Neural cell (in vitro differentiated cells): Measurements from ENCODE around the gene HIPK1. TPM values are rescaled to one million over a fixed set of nuclear protein-coding genes. Genes with fewer than 3 reads are reported as not detected.

Experiments
- H2AFZ ChIP-seq: fragments of 200-600, 300-800 bp; sonication (generic), shearing (Covaris generic); 2 replicates; pipeline ENCODE4 v1.6.0; 2014; ENCODE audit warnings: low read depth, mild to moderate bottlenecking, antibody characterized with exemption, low read length, moderate library complexity
- H3F3A ChIP-seq: fragments of 200-600 bp; shearing (Covaris generic); 2 replicates; pipeline ENCODE4 v1.6.1; 2016; ENCODE audit warnings: mild to moderate bottlenecking, moderate library complexity, mixed read lengths, antibody characterized with exemption, low read length; ENCODE audit not compliant: insufficient read depth, poor library complexity, severe bottlenecking
- H3K27ac ChIP-seq: fragments of 200-600, 300-800 bp; sonication (generic), shearing (Covaris generic); 2 replicates; pipeline ENCODE4 v1.5.1; 2014; ENCODE audit warnings: mild to moderate bottlenecking, low read length, moderate library complexity
- H3K27me3 ChIP-seq: fragments of 300-800, 200-600 bp; sonication (generic), shearing (Covaris generic); 2 replicates; pipeline ENCODE4 v1.6.0; 2014; ENCODE audit warnings: mild to moderate bottlenecking, low read depth, low read length, moderate library complexity; ENCODE audit not compliant: insufficient read depth
- H3K36me3 ChIP-seq: fragments of 300-800, 200-600 bp; sonication (generic), shearing (Covaris generic); 2 replicates; pipeline ENCODE4 v1.5.1; 2014; ENCODE audit warnings: mild to moderate bottlenecking, antibody characterized with exemption, low read length, moderate library complexity; ENCODE audit not compliant: insufficient read depth
- H3K4me2 ChIP-seq: fragments of 300-800, 200-600 bp; sonication (generic), shearing (Covaris generic); 2 replicates; pipeline ENCODE4 v1.6.0; 2014; ENCODE audit warnings: mild to moderate bottlenecking, low read length
- H3K4me3 ChIP-seq: fragments of 300-800, 200-600 bp; sonication (generic), shearing (Covaris generic); 2 replicates; pipeline ENCODE4 v1.5.1; 2014; ENCODE audit warnings: mild to moderate bottlenecking, low read length, moderate library complexity
- H3K79me2 ChIP-seq: fragments of 200-600 bp; shearing (Covaris generic); replicated peaks from 2 replicates; pipeline ENCODE4 v1.6.0; 2014; ENCODE audit warnings: mild to moderate bottlenecking, low read length, moderate library complexity; ENCODE audit not compliant: insufficient read depth
- H3K9ac ChIP-seq: fragments of 300-800, 200-600 bp; sonication (generic), shearing (Covaris generic); 2 replicates; pipeline ENCODE4 v1.6.1; 2016; ENCODE audit warnings: mild to moderate bottlenecking, low read length, mixed read lengths
- H3K9me2 ChIP-seq: fragments of 200-600 bp; shearing (Covaris generic); 2 replicates; pipeline ENCODE4 v1.6.1; 2016; ENCODE audit warnings: mild to moderate bottlenecking, low read length, mixed read lengths; ENCODE audit not compliant: insufficient read depth
- H3K9me3 ChIP-seq: fragments of 200-600, 300-800 bp; sonication (generic), shearing (Covaris generic); 2 replicates; pipeline ENCODE4 v1.6.1; 2016; ENCODE audit warnings: mild to moderate bottlenecking, mixed run types, low read length, moderate library complexity, mixed read lengths
- H4K20me1 ChIP-seq: fragments of 200-600 bp; shearing (Covaris generic); 2 replicates; pipeline ENCODE4 v1.6.1; 2016; ENCODE audit warnings: mild to moderate bottlenecking, mixed run types; ENCODE audit not compliant: insufficient read depth
- CTCF ChIP-seq: fragments of 450-650 bp; IDR thresholded peaks from 2 replicates; pipeline ENCODE4 v1.5.1; 2014; ENCODE audit warnings: antibody characterized with exemption, mild to moderate bottlenecking, moderate library complexity; ENCODE audit not compliant: poor library complexity, severe bottlenecking
- EP300 ChIP-seq: fragments of 450-650 bp; conservative IDR thresholded peaks from 2 replicates; pipeline ENCODE4 v1.6.1; 2014; ENCODE audit warnings: antibody characterized with exemption, mild to moderate bottlenecking, moderate library complexity; ENCODE audit not compliant: poor library complexity, severe bottlenecking
- EZH2 ChIP-seq: fragments of 200-600, 300-800 bp; shearing (Covaris generic), sonication (generic); IDR thresholded peaks from 2 replicates; pipeline ENCODE4 v1.6.1; 2014; ENCODE audit warnings: antibody characterized with exemption, low read length, borderline replicate concordance, mild to moderate bottlenecking; ENCODE audit not compliant: insufficient read depth, poor library complexity, severe bottlenecking
- MXI1 ChIP-seq: fragments of 450-650 bp; conservative IDR thresholded peaks from 2 replicates; pipeline ENCODE4 v1.6.1; 2014; ENCODE audit warnings: antibody characterized with exemption, mild to moderate bottlenecking; ENCODE audit not compliant: poor library complexity, severe bottlenecking
- POLR2AphosphoS5 ChIP-seq: IDR thresholded peaks from 2 replicates; pipeline ENCODE4 v1.6.1; 2012
- RAD21 ChIP-seq: fragments of 450-650 bp; conservative IDR thresholded peaks from 2 replicates; pipeline ENCODE4 v1.6.1; 2014; ENCODE audit warnings: antibody characterized with exemption, mild to moderate bottlenecking, moderate library complexity
- SMC3 ChIP-seq: fragments of 450-650 bp; conservative IDR thresholded peaks from 2 replicates; pipeline ENCODE4 v1.6.1; 2014; ENCODE audit warnings: antibody characterized with exemption, mild to moderate bottlenecking, moderate library complexity; ENCODE audit not compliant: poor library complexity
- TAF1 ChIP-seq: IDR thresholded peaks from 2 replicates; pipeline ENCODE4 v1.6.1; 2012; ENCODE audit warnings: low read depth
- polyA minus RNA-seq: library from RNA; depleted of rRNA, polyadenylated mRNA; stranded (reverse); fragments of >200 nt; gene quantifications from 2 replicates; pipeline ENCODE4 v1.2.3, GENCODE V29; 2014
- polyA plus RNA-seq: library from polyadenylated mRNA; depleted of rRNA; stranded (reverse); fragments of >200 nt; gene quantifications from 2 replicates; pipeline ENCODE4 v1.2.3, GENCODE V29; 2014
- TF ChIP-seq, protein P1 (sequence below): IDR thresholded peaks from 2 replicates; pipeline ENCODE4 v1.6.1; 2012; ENCODE audit warnings: borderline replicate concordance

HIPK1 gene
- 20.3 and 22.9 TPM in 2 replicates for polyA plus RNA-seq
- 54.3 and 58.0 TPM in 2 replicates for polyA minus RNA-seq

GRCh38 chr1:113928941-113929749 is at the start of gene HIPK1:
HIPK1 (plus strand) TSS chr1:113929324.
- peak within 1 kb of the TSS; percentile 96 for H3K4me3 ChIP-seq
- peak within 1 kb of the TSS; percentile 81 for H3K9ac ChIP-seq
- no peaks in the 10 kb centered on the region for H4K20me1 ChIP-seq
- peak within 1 kb of the TSS; percentile 94 for H3K27ac ChIP-seq
- TF ChIP-seq RAD21 (peak; percentile 52), EZH2 (no peak), MXI1 (peak; percentile 76), POLR2AphosphoS5 (peak; percentile 83), TAF1 (peak; percentile 80), CTCF (peak; percentile 48), EP300 (peak; percentile 74), SMC3 (peak; percentile 37)
- TF ChIP-seq, protein P1, sequence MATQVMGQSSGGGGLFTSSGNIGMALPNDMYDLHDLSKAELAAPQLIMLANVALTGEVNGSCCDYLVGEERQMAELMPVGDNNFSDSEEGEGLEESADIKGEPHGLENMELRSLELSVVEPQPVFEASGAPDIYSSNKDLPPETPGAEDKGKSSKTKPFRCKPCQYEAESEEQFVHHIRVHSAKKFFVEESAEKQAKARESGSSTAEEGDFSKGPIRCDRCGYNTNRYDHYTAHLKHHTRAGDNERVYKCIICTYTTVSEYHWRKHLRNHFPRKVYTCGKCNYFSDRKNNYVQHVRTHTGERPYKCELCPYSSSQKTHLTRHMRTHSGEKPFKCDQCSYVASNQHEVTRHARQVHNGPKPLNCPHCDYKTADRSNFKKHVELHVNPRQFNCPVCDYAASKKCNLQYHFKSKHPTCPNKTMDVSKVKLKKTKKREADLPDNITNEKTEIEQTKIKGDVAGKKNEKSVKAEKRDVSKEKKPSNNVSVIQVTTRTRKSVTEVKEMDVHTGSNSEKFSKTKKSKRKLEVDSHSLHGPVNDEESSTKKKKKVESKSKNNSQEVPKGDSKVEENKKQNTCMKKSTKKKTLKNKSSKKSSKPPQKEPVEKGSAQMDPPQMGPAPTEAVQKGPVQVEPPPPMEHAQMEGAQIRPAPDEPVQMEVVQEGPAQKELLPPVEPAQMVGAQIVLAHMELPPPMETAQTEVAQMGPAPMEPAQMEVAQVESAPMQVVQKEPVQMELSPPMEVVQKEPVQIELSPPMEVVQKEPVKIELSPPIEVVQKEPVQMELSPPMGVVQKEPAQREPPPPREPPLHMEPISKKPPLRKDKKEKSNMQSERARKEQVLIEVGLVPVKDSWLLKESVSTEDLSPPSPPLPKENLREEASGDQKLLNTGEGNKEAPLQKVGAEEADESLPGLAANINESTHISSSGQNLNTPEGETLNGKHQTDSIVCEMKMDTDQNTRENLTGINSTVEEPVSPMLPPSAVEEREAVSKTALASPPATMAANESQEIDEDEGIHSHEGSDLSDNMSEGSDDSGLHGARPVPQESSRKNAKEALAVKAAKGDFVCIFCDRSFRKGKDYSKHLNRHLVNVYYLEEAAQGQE, result peak; percentile 50
- H2AFZ ChIP-seq, result peak within 1 kb of the TSS; percentile 88
- no peaks in the 10 kb centered on the region for H3K9me2 ChIP-seq
- no peaks in the 10 kb centered on the region for H3K27me3 ChIP-seq
- H3K79me2 ChIP-seq, result peaks cover 41% of the 10 kb centered on the region
- H3K36me3 ChIP-seq, result no peaks in the 10 kb centered on the region
- H3K9me3 ChIP-seq, result no peaks in the 10 kb centered on the region
- peak within 1 kb of the TSS; percentile 80 for H3K4me2 ChIP-seq
- H3F3A ChIP-seq, result peaks cover 6% of the 10 kb centered on the region

- no peak overlapping the region for H3K27ac ChIP-seq
- no peaks in the 10 kb centered on the region for H3F3A ChIP-seq
- H3K27me3 ChIP-seq, result no peaks in the 10 kb centered on the region
- no peaks in the 10 kb centered on the region for H3K79me2 ChIP-seq
- H3K9ac ChIP-seq, result no peak overlapping the region
- no peaks in the 10 kb centered on the region for H3K36me3 ChIP-seq
- no peak overlapping the region for H3K4me2 ChIP-seq
- no peaks in the 10 kb centered on the region for H3K9me2 ChIP-seq
- H2AFZ ChIP-seq, result no peak overlapping the region
- TF ChIP-seq EZH2 (no peak), RAD21 (no peak), MXI1 (no peak), CTCF (no peak), TAF1 (no peak), EP300 (no peak), SMC3 (no peak), POLR2AphosphoS5 (no peak)
- TF ChIP-seq, protein P1, result no peak
- no peak overlapping the region for H3K4me3 ChIP-seq
- no peaks in the 10 kb centered on the region for H4K20me1 ChIP-seq
- no peaks in the 10 kb centered on the region for H3K9me3 ChIP-seq
Measured at GRCh38 chr1:113879739-113880038, 49.4 kb upstream of the HIPK1 start.
